ENCODE data around the gene SPOPL.

Gene SPOPL
- long read RNA-seq, partial matches to known transcripts = 0 of 1 reads
- long read RNA-seq, other reads (novel, unspliced or antisense) = 1 of 1 reads

DNA sequence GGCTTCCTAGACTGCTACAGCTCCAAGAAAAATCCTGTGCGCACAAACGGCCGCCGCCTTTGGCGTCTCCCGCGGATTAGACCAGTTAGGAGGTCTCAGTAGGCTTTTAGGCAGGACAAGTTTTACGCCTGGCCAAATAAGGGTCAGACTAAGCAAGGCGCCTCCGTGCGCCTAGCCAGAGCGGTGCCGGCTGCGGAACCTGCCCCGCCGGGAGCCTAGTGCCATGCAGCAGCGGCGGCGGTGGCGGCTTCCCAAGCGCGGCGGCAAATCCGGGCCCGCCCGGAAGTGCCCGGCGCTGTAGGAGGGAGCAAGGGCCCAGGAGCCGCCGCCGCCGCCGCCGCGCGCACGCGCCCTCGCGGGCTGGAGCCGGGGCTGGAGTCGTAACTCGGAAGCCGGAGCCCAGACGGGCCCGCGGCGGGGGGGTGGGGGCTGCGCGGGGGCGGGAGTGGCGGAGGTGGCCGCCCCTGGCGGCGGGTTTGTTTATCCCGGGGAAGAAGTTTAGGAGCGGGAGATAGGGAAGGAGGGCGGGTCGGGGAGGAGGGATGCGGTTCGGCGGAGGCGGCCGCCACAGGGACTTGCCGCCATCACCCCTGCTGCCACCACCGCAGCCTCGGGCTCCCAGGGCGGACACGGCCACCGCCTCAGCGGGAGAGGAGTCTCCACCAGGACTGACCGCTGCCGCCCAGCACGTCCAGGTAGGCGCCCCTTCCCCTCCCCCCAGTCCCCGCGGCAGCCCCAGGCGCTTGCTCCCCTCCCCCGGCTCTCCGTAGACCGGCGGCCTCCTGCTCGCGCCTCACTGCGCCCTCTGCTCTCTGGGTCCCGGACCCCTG lies at the start of gene SPOPL:
SPOPL (plus strand) TSS at position 346 of the 830 bp plus-strand sequence. CDS start 48,447 bp downstream, outside the sequence.
- TF ChIP-seq SPI1 (IDR thresholded peaks at IDR 0.05; ENCODE audit: borderline replicate concordance, low read depth) (no peak), REST (IDR thresholded peaks at IDR 0.05; ENCODE audit: insufficient replicate concordance, low read depth) (peak; percentile 61), GABPA (IDR thresholded peaks at IDR 0.05; ENCODE audit: low read depth) (peak; percentile 68), POLR2AphosphoS5 (IDR thresholded peaks at IDR 0.05; ENCODE audit: low read depth) (peak; percentile 80)
- TF ChIP-seq, protein P1, sequence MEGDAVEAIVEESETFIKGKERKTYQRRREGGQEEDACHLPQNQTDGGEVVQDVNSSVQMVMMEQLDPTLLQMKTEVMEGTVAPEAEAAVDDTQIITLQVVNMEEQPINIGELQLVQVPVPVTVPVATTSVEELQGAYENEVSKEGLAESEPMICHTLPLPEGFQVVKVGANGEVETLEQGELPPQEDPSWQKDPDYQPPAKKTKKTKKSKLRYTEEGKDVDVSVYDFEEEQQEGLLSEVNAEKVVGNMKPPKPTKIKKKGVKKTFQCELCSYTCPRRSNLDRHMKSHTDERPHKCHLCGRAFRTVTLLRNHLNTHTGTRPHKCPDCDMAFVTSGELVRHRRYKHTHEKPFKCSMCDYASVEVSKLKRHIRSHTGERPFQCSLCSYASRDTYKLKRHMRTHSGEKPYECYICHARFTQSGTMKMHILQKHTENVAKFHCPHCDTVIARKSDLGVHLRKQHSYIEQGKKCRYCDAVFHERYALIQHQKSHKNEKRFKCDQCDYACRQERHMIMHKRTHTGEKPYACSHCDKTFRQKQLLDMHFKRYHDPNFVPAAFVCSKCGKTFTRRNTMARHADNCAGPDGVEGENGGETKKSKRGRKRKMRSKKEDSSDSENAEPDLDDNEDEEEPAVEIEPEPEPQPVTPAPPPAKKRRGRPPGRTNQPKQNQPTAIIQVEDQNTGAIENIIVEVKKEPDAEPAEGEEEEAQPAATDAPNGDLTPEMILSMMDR (IDR thresholded peaks at IDR 0.05; ENCODE audit: insufficient read depth, low read length) = no peak

GRCh38 chr2:138452324-138452723 lies 49.2 kb upstream of the SPOPL start:
- Histone ChIP-seq H3K27me3 (ENCODE audit: insufficient read depth, poor library complexity, severe bottlenecking) (no peaks in the 10 kb centered on the region), H3K4me3 (replicated peaks; ENCODE audit: insufficient read depth, low read length) (no peak overlapping the region), H3K27ac (replicated peaks) (no peak overlapping the region)
- DNase-seq (ENCODE audit: low read depth in 1 of 2, low spot score in 1 of 2) = no peak
- TF ChIP-seq SPI1 (IDR thresholded peaks at IDR 0.05; ENCODE audit: borderline replicate concordance, low read depth) (no peak), GABPA (IDR thresholded peaks at IDR 0.05; ENCODE audit: low read depth) (no peak), POLR2AphosphoS5 (IDR thresholded peaks at IDR 0.05; ENCODE audit: low read depth) (no peak), REST (IDR thresholded peaks at IDR 0.05; ENCODE audit: insufficient replicate concordance, low read depth) (no peak)
- TF ChIP-seq, protein P1 (IDR thresholded peaks at IDR 0.05; ENCODE audit: insufficient read depth, low read length) = no peak

More for the DNA sequence above, at the start of gene SPOPL:
- Histone ChIP-seq H3K4me3 (replicated peaks; ENCODE audit: insufficient read depth, low read length) (peak within 1 kb of the TSS; percentile 91), H3K27me3 (ENCODE audit: insufficient read depth, poor library complexity, severe bottlenecking) (no peaks in the 10 kb centered on the region), H3K27ac (replicated peaks) (peak within 1 kb of the TSS; percentile 90)
- peak; percentile 47 to 85 for DNase-seq (ENCODE audit: low read depth in 1 of 2, low spot score in 1 of 2)

DNA sequence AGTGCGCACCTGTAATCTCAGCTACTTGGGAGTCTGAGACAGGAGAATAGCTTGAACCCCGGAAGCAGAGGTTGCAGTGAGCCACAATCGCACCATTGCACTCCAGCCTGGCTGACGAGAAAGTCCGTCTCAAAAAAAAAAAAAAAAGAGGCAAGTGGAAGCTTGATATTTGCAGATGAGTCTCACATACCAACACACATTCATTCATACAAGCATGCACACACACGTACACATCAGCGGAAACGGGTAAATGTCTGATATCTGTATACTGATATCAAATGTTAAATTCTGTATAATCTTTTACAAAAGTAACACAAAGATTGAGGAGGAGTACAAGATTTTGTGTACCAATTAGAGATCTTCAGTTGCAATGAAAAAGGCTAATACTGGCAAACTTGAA lies 47.8 kb upstream of the SPOPL start:
- no peak overlapping the region for H3K4me3 ChIP-seq (replicated peaks; ENCODE audit: insufficient read depth, low read length)
- no peak overlapping the region for H3K27ac ChIP-seq (replicated peaks)
- no peaks in the 10 kb centered on the region for H3K27me3 ChIP-seq (ENCODE audit: insufficient read depth, poor library complexity, severe bottlenecking)
- DNase-seq (ENCODE audit: low read depth in 1 of 2, low spot score in 1 of 2) = no peak
- TF ChIP-seq REST (IDR thresholded peaks at IDR 0.05; ENCODE audit: insufficient replicate concordance, low read depth) = no peak
- no peak for TF ChIP-seq POLR2AphosphoS5 (IDR thresholded peaks at IDR 0.05; ENCODE audit: low read depth)
- no peak for TF ChIP-seq GABPA (IDR thresholded peaks at IDR 0.05; ENCODE audit: low read depth)
- no peak for TF ChIP-seq SPI1 (IDR thresholded peaks at IDR 0.05; ENCODE audit: borderline replicate concordance, low read depth)
- TF ChIP-seq, protein P1 (IDR thresholded peaks at IDR 0.05; ENCODE audit: insufficient read depth, low read length) = no peak
